OCI-M2 (cell line): ENCODE results near the gene SMLR1.

Experiments used
- DNase-seq: peaks from one replicate; lab custom pipeline; 2025; ENCODE audit not compliant: unreplicated experiment; lab: John Stamatoyannopoulos, UW

SMLR1 gene

DNA sequence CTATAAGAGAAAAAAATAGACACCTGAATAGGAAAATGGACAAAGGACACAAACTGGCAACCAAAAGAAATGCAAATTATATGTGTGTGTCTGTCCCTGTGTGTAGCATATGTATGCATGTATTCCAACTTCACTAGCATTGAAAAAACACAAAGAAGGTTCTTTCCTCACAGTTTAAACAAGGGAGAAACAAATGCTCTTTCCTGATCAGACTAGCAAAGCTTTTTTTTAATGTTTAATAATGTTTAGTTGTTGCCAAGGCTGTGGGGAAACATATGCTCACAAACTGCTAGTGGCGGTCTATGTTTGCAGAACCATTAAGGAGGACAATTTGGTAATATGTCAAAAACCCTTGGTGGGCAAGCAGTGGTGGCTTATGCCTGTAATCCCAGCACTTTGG, 22.4 kb downstream of the SMLR1 start:
- no peak for DNase-seq

DNA sequence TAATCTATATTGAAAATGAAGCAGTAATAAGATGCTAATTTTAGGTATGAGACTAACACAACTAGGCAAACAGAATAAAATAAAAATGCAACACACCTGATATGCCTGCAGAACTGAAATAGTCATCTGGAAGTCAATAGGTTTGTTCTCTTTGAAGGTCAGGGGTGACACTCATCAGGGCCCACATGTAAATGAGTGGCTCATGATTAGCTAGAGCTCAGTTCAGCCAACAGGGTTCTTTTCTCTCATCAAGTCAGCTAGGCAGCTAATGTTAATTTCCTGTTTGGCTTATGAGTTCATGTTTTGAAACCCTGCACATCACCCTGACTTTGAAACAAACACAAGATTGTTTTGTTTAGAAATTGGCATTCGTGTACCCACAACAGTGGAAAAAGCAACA, 23.8 kb downstream of the SMLR1 start:
- DNase-seq, result no peak

DNA sequence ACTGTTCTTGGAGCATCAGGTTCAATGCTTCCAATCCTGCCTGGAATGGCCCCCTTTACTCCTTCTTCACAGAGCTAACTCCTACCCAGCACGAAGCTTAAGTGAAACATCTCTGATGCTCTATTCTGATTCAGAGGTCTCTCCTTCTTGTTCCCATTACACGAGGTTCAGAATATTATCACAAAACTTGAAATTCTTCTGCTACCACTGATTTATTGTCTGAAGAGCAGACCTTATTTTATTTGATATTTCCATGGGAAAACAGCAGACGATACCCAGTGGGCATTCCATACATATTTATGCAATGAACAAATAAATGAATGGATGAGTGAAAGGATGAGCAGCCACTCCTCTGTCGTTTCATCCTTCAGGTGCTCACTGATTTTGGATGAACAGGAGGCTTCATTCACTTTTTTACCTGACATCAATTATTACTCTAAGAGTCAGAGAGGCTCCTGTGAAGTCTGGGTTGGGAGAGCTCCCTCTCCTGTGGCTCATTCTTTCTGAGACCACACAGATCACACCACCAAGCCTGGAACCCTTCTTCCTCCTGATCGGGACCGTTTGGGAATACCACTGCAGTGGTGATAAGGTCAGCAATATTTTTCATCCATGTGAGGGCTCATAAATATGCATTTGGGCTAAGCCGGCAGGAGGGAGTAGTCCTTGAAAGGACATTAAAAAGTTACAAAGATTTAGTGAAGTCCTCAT, 25.8 kb downstream of the SMLR1 start:
- DNase-seq, result no peak

- no peak for DNase-seq
These were observed 26.5 kb downstream of the SMLR1 start for GRCh38 chr6:130853555-130854183.

GRCh38 chr6:130858054-130858453, 30.8 kb downstream of the SMLR1 start:
- DNase-seq, result no peak

GRCh38 chr6:130858498-130859160, 31.4 kb downstream of the SMLR1 start:
- no peak for DNase-seq

DNA sequence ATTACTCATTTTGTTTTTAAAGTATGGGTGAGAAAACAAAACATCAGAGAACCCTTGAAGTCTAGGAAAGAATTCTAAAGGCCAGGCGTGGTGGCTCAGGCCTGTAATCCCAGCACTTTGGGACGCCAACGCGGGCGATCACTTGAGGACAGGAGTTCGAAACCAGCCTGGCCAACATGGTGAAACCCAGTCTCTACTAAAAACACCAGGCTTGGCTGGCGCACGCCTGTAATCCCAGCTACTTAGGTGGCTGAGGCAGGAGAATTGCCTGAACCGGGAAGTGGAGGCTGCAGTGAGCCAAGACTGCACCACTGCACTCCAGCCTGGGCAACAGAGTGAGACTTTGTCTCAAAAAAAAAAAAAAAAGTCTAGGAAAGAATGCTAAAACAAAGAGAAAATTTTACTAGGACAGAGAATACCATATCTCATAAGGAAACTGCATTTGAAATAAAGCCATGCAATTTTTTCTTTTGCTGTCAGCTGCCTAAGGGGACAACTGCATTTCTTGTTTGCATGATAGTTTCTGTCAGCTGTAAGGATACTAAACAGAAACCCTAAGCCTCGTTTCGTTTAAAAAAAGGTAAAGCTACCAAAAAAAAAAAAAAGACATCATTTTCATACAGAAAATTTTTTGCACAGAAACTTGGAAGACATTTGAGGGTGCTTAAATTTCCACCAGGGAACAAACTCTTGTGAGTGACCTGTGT, 32.1 kb downstream of the SMLR1 start:
- DNase-seq, result no peak

GRCh38 chr6:130862370-130862769, 35.2 kb downstream of the SMLR1 start:
- DNase-seq, result no peak

DNA sequence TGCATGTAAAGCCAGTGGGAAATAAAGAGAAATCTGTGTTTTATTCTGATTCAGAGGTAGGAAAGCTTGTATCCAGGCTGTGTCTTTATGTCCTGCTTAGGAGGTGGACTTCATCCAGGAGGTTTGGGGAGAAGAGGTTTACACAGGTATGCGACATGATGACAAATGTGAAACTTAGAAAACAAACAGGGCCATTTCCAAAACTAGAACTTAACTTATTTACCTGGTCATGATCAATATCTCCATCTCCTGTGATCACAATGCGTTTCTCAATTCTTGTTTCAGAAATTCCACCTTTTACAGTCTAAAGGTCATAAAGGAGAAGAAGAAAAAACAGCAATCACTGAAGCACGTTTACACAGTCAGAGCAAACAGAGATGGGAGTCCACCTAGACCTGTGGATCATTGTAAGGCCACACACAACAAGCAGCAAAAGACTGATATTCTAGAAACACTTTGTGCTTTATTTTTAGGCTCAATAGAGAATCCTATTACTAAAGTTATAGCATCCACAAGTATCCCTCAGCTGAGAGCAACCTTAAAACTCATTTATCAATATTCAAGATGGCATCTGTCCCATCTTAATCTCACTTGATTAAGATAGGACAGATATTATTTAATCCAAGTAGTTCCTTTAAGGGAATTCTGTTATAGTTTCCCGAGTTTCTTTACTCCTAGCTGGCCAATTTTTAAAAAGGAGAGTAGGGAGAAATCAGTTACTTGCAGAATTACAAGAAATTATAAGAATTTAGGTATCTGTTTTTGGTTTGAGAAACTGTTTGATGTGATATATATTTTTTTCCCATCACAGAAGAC, 36.4 kb downstream of the SMLR1 start:
- no peak for DNase-seq

- no peak for DNase-seq
These were observed 37.1 kb downstream of the SMLR1 start for GRCh38 chr6:130864344-130864743.

- no peak for DNase-seq
These were observed 38.6 kb downstream of the SMLR1 start for GRCh38 chr6:130865793-130866192.

- no peak for DNase-seq
These were observed 42.5 kb downstream of the SMLR1 start for GRCh38 chr6:130869681-130870080.

DNA sequence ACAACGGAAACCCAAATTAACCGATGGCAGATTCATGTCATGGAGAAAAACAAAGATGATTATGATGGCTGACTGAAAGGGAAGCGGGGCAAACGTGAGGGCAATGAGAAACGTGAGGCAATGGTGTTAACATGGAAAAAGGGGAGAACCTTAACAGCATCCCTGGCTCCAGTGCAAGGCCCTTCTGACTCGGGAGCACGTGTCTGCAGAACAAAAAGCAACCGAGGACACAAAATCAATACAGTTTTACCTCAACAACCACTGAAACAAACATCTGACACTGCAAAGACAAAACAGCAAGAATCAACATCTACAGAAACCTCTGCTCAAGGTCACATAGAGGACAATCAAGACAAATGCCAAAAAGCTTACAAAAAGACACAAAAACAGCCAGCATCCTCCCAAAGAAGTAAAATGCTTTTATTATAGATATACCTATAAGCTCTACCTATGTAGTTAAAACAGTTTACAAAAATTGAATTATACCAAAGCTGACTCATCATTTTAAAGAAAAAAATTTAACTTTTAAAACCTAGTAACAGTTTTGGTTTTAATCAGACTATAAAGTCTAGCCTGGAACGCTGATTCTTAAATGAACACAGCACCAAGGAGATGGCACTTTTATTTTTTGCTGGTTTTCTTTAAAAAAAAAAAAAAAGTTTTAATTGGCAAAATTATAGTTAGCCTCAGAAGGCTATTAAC, 43.1 kb downstream of the SMLR1 start:
- DNase-seq, result no peak

GRCh38 chr6:130872250-130873095, 45.3 kb downstream of the SMLR1 start:
- DNase-seq, result no peak

DNA sequence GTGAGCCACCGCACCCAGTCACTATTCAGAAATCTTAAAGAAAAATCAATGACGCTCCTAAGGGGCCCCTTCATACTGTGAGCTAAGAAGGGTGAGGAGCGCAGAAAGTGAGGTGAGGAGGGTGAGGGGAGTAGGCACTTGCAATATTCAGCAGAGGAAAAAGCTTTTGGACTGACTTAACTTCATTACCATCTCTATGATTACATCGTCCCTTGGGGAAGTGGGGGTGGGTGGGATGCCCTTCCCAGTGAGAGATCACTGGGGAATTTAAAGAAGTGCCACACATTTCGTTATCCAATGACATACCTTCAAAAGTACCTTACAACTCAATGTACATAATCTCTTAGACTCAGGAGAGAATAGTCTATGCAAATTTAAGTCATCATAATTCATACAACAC, 46.5 kb downstream of the SMLR1 start:
- no peak for DNase-seq

- no peak for DNase-seq
These were observed 52.6 kb downstream of the SMLR1 start for GRCh38 chr6:130879826-130880225.

GRCh38 chr6:130882370-130882769, 55.2 kb downstream of the SMLR1 start:
- DNase-seq, result no peak

DNA sequence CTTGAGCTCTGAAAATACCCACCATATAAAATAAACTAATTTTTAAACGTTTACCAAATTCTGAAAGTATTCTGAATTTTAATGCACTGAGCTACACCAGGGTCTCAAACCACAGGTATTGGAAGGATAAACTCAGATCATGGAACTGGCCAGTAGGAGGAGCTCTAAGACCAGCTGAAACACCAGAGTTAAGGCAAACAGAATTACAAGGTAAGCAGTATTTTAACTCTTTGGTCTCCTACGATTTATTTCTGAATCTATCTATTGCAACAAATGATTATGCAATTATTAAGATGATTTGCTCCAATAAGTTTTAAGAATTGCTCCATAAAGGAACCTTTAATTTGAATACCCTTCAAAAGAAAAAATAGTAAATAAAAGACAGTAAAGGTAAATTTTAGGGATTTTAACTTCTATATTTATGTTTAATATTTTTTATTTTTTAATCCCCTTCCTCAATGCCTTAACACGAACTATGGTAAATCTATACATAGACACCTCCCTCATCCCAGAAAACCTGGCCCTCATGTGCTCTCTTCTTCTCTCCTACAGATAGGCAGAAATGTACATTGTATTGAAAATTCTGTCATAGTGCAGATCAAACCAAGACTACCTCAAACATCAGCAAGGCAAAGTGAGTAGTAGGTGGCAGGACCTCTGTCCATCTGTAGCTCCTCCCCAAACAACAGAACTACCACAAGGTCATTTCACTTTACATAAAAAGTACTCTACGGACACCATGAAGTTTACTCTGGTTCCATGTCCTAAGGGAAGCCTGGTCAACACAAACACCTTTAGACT, 58.4 kb downstream of the SMLR1 start:
- peak; percentile 78 for DNase-seq
